Fibroblast of skin of back (primary cell): Measurements from ENCODE around the gene MIEF2. TPM values are rescaled to one million over a fixed set of nuclear protein-coding genes. Genes with fewer than 3 reads are reported as not detected.
"Not testable (repeated sequence)": the region's sequence is repeated elsewhere in the genome, so short reads cannot be mapped to it uniquely, and the experiment has no call there.

Experiments
- DNase-seq: peaks from one replicate; pipeline ENCODE4 v3.0.0-alpha.2; 2013
- polyA plus RNA-seq, 2 experiments: library from polyadenylated mRNA; unstranded; fragments of 120-200 nt; gene quantifications; one replicate each; pipeline ENCODE4 v1.2.1, GENCODE V29; 2013; ENCODE audit not compliant: insufficient read length in 2 of 2

Gene MIEF2
- 6.3 TPM for polyA plus RNA-seq (2013, experiment 1 of 2; ENCODE audit: insufficient read length)
- 4.6 TPM for polyA plus RNA-seq (2013, experiment 2 of 2; ENCODE audit: insufficient read length)

- peak; percentile 93 for DNase-seq
Measured at GRCh38 chr17:18260332-18261145, at the start of gene MIEF2. Gene MIEF2, plus strand, starts transcription at chr17:18260662. Its CDS starts 2,059 bp downstream, at chr17:18262721.

- DNase-seq = no peak
Measured at GRCh38 chr17:18213666-18214270, 46.7 kb upstream of the MIEF2 start.

- not testable (repeated sequence) for DNase-seq
Measured at GRCh38 chr17:18216906-18217305, 43.6 kb upstream of the MIEF2 start.

GRCh38 chr17:18217412-18218015 lies 42.9 kb upstream of the MIEF2 start:
- peak; percentile 58 for DNase-seq

DNA sequence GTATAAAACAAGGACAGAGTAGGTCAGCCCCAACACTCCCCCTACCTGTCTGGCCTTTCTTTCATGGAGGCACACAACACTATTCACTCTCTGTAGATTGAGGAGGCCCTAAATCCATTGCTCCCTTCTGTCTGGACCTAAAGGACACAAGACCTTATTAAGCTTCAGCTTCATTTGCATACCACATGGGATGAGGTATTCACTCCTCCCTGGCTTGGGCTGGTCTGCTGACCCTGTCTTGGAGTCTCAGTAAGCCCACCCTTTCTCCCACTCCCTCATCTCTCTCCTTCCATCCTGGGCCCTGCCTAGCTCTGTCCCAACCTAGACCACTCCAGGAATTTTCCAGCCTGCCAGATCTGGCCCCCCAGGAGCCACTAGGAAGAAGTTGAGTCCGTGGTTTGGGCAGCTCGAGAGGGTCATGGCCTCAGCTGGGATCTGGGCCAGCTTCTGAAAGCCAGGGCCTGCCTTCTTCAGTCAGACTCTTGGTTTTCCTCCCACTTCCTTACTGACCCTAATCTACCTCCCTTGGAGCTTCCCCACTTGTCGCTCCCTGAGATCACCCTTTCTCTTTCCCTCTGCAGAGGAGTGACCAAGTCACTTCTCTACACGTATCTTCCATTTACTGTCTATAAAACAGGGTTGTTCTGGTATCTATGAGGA lies 41.6 kb upstream of the MIEF2 start:
- no peak for DNase-seq

DNA sequence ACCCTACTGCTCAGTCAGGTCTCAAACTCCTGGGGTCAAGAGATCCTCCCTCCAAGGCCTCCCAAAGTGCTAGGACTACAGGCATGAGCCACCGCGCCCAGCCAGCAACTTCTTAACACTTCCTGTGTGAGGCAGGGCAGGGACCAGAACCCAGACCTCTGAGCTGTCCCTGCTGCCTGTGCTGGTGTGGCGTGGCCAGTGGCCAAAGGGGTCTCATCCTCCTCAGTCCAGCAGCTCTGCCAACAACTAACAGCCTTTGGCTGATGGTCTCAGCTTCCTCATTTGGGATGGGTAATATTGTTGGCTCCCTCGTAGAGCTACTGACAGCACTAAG lies 36.4 kb upstream of the MIEF2 start:
- DNase-seq = no peak

DNA sequence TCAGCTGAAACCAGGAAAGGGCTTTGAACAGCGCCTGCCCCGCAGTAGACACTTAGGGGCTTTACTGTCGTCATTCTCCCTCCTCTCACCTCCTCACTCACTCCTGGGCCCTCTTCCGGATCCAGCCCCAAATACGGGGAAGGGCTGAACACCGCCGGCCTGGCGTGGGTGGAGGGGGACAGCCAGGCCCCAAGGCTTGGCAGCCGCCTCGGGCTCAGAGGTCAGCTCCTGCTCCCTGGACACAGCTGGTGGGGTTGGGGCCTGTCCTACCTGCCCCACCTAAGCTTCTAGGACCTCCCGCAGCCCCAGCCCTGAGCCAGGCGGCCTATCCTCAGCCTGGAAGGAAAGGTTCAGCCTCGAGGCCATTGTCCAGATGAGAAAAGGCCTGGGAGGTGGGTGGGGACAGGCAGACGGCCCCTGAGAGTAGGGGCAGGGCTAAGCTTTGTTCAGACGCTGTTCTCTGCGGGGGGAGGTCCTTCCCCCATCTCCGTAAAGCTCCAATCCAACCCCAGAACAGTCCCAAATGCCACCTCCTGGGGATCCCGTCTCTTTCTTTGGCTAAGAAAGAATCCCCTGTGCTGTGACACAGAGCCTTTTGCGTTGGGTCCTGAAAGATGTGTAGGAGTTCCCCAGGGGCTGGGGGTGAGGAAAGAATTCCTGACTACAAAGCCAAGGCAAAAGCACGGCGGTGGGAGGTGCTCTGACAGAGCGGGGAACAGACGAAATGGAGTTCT lies 35.9 kb upstream of the MIEF2 start:
- DNase-seq = peak; percentile 76

DNA sequence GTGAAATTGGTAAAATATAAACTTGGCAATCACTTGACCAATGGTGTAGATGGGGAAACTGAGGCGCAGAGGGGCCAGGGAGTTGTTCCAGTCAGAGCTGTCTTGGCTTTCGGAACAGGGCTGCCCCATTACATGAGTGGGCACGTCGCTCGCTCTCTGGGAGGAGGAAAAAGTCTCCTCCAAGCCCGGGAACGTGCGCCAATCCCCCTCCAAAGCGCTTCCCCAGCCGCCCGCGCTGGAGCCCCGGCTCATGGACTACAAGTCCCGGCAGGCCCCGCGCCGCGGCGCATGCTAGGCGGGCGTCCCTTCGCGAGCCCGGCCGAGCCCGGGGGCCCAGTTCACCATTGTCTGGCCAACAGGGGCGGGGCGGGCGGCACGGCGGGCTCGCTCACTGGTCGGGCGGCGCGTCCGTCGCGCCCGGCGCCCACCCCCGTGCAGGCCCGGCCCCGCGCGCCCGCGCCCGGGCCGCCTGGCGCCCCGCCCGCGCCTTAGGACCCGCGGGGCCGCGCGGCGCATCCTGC lies 35.3 kb upstream of the MIEF2 start, which contains the start of gene LLGL1:
TSS of gene LLGL1 (plus strand) at position 515 of the 521 bp plus-strand sequence. CDS start 48 bp downstream, outside the sequence.
- peak; percentile 95 for DNase-seq

- peak; percentile 7 for DNase-seq
Measured at GRCh38 chr17:18225642-18226283, 34.7 kb upstream of the MIEF2 start.

DNA sequence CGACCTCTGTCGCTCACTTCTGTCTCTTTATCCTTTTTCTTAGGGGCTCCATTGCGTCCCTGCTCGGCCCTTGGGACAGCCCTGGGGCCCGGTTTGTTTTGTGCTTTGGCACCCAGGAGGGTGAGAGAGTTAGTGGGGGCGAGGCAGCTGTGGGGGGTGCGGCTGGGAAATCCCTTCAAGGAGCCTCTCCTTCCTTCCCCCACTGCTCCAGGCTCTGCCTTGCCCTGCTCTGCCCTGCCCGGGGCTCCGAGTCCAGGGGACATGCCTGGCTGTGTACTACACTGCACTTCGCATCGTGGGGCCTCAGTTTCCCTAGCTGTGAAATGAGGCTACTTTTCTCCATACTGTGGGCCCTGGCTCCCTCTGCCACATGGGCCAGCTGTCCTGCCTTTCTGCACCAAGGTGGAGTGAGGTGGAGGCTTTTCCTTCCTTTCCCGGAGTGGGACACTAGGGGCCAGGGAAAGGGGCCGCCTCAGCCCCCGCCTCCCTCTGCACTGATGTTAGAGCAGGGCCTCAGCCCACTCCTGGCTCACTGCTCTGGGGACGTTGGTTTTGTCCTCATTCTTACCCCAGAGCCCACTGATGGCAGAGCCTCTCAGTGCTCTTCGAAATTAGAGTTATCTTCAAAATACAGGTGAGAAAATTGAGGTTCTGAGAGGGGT lies 34.0 kb upstream of the MIEF2 start:
- no peak for DNase-seq

DNA sequence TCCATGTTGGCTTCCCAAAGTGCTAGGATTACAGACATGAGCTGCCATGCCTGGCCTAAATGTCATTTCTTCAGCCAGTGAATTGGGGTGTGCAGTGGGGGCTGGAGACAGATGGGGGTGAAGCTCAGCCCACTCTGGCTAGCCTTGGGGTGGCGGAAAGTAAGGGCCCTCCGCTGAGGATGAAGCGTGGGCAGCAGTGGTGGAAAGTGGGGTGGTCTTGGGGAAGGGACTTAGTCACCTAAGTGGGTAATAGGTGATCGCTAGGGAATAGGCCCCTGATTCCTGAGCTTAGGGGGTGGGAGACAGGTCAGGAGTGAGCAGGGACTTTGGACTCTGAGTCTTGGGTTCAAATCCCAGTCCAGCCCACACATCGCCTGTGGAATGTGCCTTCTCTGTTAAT lies 32.8 kb upstream of the MIEF2 start:
- DNase-seq = no peak

DNA sequence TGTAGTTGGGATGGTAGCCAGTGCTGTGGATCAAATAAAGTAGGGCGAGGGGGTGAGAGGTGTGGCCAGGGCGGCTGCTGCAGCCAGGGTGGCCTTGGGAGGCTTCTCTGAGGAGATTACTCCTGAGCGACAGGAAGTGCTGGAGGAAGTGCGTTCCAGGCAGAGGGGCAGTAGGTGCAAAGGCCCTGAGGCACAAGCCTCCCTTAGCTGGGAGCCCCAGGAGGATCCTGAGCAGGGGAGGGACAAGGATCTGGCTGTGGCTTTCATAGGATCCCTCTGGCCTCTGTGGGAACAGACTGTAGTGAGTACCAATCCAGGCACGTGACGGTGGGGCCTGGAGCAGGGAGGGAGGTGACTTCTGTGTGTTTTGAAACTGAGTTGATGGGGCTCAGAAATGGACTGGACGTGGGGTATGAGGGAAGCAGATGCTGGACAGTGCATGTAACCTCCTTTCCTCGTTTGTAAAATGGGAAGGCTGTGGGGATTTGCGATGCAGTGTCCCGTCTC lies 32.2 kb upstream of the MIEF2 start:
- no peak for DNase-seq

DNA sequence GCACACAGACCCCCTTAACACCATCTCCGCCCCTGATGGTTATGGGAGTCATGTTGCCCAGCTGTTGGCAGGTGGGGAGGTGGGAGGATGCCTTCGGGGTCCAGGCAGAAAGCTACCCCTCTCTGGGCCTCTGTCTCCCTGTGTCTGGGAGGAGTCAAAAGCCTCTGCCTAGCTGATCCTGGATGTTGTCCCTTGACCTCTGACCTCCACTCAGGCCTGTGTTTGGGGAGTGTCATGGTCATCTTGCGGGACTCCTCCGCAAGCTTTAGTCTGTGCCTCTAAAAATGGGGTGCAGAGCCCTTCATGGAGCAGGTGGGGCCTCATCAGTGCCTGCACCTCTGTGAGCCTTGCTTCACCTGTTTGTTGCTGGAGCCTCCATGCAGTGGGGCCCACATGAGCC lies 31.2 kb upstream of the MIEF2 start:
- no peak for DNase-seq

GRCh38 chr17:18229771-18230170 lies 30.7 kb upstream of the MIEF2 start:
- DNase-seq = no peak

- DNase-seq = no peak
Measured at GRCh38 chr17:18230288-18231141, 29.9 kb upstream of the MIEF2 start.

- no peak for DNase-seq
Measured at GRCh38 chr17:18231164-18231563, 29.3 kb upstream of the MIEF2 start.

DNA sequence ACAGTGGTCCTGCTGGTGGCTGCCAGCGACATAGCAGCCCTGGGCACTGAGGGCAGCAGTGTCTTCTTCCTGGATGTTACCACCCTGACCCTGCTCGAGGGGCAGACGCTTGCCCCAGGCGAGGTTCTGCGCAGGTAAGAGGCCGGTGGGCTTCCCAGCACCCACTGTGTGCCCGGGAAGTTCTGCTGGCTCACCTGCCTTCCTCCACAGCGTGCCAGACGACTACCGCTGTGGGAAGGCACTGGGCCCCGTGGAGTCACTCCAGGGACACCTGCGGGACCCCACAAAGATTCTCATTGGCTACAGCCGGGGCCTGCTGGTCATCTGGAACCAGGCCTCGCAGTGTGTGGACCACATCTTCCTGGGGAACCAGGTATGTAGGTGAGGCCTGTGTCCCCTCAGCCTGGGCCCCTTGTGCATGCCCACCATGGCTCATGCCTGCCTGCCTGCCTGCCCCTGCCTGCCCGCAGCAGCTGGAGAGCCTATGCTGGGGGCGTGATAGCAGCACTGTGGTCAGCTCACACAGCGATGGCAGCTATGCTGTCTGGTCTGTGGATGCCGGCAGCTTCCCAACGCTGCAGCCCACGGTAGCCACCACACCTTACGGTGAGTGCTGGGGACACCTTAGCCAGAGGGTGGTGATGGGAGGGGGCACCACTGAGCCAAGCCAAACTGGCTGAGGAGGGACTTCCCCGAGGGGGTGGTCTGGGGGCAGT lies 26.5 kb upstream of the MIEF2 start:
- no peak for DNase-seq

GRCh38 chr17:18234853-18235380 lies 25.5 kb upstream of the MIEF2 start:
- no peak for DNase-seq
